NCI-H146 treated with DMSO at 0.1 percent for 48 hours (cell line): ENCODE results near the gene SLC25A43.

Source experiments
- DNase-seq: peaks from one replicate; lab custom pipeline; 2025; ENCODE audit not compliant: unreplicated experiment; lab: John Stamatoyannopoulos, UW

Gene SLC25A43

GRCh38 chrX:119495734-119496726 is 96.9 kb downstream of the SLC25A43 start:
- DNase-seq = no peak

- DNase-seq = no peak
Observed at GRCh38 chrX:119497185-119497584, 98.0 kb downstream of the SLC25A43 start.

GRCh38 chrX:119500061-119500800 is 101.1 kb downstream of the SLC25A43 start:
- DNase-seq = no peak

GRCh38 chrX:119501511-119502148 is 102.5 kb downstream of the SLC25A43 start:
- DNase-seq = no peak

GRCh38 chrX:119502727-119503483 is 103.8 kb downstream of the SLC25A43 start:
- no peak for DNase-seq

GRCh38 chrX:119503484-119503861 is 104.3 kb downstream of the SLC25A43 start:
- no peak for DNase-seq
